Tibial nerve (tissue), 4 donors: Measurements from ENCODE around the gene TRMT44.

Experiments
- CTCF ChIP-seq, 5 experiments: fragments of 200-600 bp in 3 of 5; fragments of 450-650 bp in 2 of 5; sonication (generic) in 3 of 5; IDR thresholded peaks; one replicate each; pipeline ENCODE4 v1.5.1; 2016 to 2019; ENCODE audit warnings: antibody characterized with exemption in 5 of 5, mild to moderate bottlenecking in 3 of 5, moderate library complexity in 2 of 5
- EP300 ChIP-seq, 2 donors: sonication (generic); formaldehyde crosslinking; IDR thresholded peaks; one replicate each; pipeline ENCODE4 v1.6.1; 2017; ENCODE audit warnings: antibody characterized with exemption in 2 of 2, mild to moderate bottlenecking in 1 of 2

- TF ChIP-seq CTCF (IDR thresholded peaks at IDR 0.05) (no peak), EP300 (IDR thresholded peaks at IDR 0.05) (no peak)
Observed at GRCh38 chr4:8443801-8444200, 3.2 kb downstream of the TRMT44 start.
